NCI-H1092 treated with DMSO at 0.1 percent for 48 hours (cell line): Measurements from ENCODE around the gene BCR.

Experiments
- DNase-seq: peaks from one replicate; lab custom pipeline; 2025; lab: John Stamatoyannopoulos, UW

The BCR gene

GRCh38 chr22:23276656-23277582 lies 96.6 kb downstream of the BCR start:
- no peak for DNase-seq

DNA sequence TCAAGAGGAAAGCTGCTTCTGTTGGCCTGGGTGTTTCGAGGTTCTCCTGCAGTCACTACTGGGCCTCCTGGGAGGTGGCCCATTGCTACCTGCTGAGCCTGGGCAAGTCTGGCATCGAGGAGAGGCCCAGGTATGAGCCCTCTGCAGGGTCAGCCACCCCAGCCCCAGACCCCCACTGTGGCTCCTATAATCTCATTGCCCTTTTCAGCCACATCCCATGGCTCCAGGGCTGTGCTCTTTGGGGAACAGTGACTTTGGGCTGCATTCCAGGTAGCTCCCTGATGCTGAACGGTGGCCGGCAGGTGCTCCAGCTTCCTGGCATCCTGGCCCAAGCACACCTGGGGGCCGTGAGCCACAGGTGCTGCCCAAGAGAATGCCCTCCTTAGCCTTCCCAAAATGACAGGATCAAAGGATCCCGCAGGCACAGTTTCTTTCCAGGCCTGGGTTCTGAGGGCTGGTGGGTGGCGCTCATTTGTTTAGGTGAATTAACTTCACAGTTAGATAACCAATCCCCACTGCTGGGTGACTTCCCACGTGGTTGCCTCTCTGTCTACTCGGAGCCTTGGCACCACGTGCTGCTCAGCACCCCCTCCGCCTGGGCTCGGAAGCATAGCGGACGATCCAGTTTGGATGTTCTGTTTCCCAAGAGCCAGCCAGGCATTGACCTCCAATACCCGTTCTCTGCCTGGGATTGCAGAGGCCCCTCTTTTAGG lies 97.4 kb downstream of the BCR start:
- DNase-seq: no peak

- DNase-seq: peak; percentile 14
These were observed 98.8 kb downstream of the BCR start for GRCh38 chr22:23278883-23279675.

GRCh38 chr22:23279781-23280180 lies 99.5 kb downstream of the BCR start:
- DNase-seq: no peak

- DNase-seq: no peak
These were observed 100.2 kb downstream of the BCR start for GRCh38 chr22:23280356-23281052.

- no peak for DNase-seq
These were observed 100.7 kb downstream of the BCR start for GRCh38 chr22:23281053-23281405.

DNA sequence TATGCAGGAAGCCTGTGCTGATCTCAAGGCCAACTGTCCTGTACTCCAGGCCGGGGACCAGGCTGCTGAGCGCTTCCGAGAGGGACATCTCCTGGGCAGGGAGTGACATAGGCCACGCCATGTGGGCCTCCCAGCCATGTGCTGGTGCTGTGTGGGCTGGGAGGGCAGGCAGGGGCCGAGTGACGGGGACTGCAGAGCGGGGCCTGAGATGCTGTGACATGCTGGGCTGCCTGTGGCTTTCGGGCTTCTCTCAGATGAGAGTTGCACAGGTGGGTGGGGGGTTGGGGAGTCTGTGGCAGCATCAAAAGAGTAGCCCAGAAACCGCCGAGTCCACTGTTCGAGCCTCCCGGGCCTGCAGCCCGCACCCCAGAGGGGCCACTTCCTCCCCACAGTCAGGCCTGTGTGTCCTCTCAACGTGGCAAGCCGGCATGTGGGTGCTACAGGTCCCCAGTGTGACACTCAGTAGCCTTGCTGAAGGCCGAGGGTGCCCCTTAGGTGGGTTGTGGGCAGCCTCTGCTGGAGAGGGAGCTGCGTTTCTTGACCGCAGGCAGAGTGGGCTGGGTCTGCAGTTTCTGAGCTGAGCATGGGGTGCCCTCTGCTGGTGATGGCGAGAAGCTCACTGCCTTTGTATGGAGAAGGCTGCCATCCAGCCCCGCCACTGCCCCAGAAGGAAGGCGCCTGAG lies 101.2 kb downstream of the BCR start:
- peak; percentile 75 for DNase-seq

GRCh38 chr22:23282089-23282501 lies 101.8 kb downstream of the BCR start:
- no peak for DNase-seq

DNA sequence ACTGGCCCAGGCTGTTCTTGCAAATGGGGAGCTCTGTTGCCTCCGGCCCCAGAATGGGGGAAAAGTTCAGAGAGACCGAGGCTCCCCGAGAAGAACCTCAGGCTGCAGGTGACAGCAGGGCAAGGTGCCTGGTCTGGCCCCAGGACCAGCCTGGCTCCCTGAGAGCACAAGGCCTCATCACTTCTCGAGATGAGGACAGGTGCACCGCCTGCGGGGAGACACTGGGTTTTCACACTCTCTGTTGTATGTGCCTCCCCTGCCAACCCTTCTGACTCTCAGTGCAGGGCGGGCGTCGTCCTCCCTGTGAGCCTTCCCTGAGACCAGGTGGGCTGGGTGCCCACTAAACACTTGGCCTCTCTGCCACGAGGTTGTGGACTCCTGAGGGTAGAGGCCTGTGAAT lies 102.2 kb downstream of the BCR start:
- no peak for DNase-seq

GRCh38 chr22:23282986-23283385 lies 102.7 kb downstream of the BCR start:
- DNase-seq: no peak

DNA sequence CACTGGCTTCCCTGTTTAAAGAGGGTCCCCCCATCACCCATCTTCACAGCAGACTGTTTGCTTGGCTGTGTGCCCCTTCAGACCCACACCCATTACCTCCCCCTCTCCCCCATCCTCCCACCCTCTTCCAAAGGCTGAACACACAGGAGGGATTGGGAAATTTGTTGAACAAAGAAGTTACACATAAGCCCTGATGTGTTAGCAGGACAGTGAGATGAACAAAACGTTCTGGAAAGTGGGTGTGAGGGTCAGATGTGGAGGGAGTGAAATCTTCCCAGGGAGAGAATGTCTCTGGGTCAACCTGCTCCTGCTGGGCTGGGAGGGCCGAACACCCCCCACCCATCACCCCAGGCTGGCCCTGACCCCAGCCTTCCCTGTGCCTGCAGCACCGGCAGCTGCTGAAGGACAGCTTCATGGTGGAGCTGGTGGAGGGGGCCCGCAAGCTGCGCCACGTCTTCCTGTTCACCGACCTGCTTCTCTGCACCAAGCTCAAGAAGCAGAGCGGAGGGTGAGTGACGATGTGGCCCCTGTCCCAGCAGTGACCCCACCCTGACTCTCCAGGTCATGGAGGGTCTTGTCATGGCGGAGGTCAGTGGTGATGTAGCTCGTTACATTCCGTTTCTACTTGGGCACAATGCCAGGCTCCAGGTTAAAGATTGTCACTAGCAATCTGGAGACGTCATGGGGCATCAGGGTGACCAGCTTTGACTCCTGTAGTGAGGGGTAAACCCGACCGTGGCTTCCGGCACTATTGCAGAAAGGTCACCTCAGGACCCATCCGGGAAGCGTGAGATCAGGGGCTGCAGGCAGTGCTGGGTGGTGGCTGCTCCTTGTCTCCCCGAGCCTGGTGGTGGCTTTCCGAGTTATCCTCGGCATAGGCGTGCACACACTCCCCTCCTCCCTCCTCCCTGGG lies 103.5 kb downstream of the BCR start:
- DNase-seq: no peak

DNA sequence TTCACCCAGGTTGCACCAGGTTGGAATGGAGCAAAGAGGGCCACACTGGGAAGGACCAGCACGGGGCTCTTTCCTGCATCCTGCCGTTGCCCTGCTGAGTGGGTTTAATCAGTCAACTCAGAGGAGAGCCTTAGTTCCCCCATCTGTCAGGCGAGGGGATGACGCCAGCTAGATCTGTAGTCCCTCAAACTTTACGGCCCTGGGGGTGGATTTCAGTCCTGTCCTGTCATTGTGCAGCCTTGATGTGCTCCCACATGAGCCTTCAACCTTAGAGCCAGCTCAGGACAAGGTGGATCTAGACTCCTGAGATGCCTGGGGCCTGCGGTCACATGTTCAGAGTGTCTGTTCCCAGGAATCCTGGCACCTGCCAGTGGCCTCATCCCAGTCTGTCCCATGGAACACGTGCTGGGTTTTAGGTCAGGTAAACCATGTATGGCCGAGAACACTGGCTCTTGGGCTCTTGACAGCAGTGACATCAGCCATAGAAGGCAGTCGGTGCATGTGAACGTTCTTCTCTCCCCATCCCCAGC lies 104.3 kb downstream of the BCR start:
- no peak for DNase-seq

- DNase-seq: no peak
These were observed 104.9 kb downstream of the BCR start for GRCh38 chr22:23285236-23285635.

- no peak for DNase-seq
These were observed 105.4 kb downstream of the BCR start for GRCh38 chr22:23285734-23286133.

GRCh38 chr22:23286296-23286695 lies 106.0 kb downstream of the BCR start:
- no peak for DNase-seq

GRCh38 chr22:23287136-23288095 lies 107.1 kb downstream of the BCR start:
- no peak for DNase-seq

DNA sequence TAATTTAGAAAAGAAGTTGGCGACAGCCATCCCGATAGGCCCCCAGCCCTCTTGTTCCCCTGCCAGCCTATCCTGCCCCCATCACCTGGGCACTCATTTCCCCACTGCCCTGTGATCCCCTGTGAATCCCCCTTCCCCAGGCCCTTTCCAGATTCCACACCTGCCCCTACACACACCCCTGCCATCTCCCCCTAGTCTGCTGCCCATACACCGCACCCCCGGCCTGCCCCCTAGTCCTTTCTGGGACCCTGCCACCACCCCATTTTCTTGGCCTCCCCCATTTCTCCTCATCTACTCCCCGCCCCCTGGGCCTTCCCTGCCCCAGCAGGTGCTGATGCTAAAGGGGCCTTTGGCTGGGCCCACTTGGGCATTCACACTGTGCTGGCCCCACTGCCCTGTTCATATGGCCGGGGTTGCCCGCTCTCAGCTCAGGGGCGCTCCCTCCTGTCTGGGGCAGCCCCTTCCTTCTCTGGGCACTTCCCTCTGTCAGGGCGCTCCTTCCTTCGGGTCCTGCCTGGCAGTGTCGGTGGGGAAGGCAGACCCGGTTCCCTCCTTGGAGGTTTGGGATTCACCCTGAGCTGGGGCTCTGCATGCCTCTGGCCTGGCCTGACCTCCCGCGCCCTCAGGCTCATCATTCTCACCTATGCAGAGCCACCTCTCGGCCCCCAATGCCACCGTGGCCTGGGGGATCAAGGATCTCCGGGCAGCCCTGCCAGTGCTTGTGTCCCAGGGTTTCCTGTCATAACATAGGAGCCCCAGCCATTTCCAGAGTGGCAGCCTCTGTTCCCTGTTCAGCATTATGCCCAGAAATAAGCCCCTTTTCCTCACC lies 108.2 kb downstream of the BCR start:
- no peak for DNase-seq

DNA sequence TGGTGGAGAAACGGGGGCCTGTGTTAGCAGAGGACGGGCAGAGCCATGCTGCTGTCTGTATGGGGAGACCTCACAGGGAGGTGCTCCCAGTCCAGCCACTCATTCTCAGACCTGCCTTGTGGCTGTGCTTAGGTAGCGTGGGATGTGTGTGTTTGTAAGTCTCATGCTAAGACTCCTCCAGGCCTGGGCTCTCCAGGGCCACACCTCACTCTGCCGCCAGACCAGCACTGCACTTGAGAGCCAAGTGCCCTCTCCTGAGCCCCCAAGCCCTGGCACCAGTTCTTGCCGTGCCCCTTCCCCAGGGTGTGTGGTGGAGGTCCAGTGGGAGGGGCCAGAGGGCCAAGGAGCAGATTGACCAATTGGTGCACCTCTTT lies 108.8 kb downstream of the BCR start:
- no peak for DNase-seq
